Measurements from ENCODE around the gene LHFPL5.

LHFPL5 gene

DNA sequence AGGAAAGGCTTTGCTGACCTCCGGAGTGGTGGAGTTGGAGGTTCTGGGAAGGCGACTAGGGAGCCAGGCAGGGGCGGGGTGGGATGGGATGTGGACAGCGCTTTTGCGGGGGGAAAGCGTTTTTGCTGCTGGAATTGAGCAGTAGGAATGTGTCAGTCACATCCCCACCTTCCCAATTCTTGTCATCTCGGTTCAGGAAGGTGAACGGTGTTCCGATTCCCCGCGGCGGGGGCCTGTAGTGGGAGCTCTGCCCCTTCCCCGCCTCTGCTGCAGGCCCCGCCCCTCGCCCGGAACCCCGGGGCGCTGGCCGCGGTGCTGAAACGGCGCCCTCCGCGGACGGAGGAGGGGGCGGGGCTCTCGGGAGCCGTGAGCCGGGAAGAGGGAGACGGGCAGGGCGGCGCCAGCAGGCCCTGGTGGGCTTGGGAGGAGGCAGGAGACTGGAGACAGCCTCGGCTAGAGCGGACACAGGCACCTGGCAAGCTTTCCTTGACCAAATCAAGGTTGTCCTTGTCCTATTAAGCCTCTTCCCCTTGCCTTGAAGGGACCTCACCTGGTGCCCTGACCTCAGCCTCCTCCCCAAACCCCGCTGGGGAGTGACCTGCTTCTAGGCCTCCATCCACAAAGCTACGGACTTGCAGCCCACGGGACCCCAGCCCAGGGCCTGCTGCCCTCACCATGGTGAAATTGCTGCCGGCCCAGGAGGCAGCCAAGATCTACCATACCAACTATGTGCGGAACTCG, at the start of gene LHFPL5:
Gene LHFPL5, plus strand, starts transcription at position 357 of the 741 bp plus-strand sequence. Its CDS starts 319 bp downstream, at position 676.
- DNase-seq (ENCODE audit: low read depth) = no peak

DNA sequence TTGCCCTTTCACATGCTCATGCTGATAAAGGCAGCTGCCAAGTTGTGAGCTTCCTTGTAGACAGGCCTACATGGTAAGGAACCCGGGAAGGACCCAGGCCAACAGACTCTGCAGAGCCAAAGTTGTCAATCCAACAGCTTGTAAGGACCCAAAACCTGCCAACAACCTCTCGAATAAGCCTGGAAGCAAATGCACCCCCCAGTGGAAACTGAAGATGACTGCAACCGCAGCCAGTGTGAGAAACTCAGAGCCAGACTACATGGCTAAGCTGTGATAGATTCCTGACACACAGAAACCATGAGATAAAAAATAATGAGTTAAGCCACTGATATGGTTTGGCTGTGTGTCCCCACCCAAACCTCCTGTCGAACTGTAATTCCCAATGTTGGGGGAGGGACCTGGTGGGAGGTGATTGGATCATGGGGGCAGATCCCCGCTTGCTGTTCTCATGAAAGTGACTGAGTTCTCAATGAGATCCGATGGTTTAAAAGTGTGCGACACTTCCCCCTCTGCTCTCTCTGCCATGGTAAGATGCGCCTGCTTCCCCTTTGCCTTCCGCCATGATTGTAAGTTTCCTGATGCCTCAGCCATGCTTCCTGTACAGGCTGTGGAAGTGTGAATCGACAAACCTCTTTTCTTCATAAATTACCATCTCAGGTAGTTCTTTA, 47.6 kb upstream of the LHFPL5 start:
- DNase-seq (ENCODE audit: low read depth) = peak; percentile 75

DNA sequence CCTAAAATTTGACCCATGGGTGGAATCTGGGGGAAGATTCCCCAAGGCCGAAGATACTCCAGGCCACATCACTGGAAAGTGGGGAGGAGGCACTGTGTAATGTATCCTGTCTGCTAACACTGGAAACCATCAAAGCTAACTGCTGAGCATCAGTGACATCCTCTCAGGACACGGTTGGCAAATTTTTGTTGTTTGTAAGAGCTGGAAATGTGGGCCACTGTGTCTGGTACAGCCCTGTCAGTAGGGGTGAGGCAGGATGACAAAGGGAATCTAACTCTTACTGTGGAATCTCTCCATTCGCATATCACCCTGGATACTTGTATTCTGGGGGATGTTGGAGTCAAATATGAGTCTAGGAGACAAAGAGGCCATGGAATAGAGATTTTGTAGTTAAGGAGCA, 45.7 kb upstream of the LHFPL5 start:
- DNase-seq (ENCODE audit: low read depth) = no peak

DNA sequence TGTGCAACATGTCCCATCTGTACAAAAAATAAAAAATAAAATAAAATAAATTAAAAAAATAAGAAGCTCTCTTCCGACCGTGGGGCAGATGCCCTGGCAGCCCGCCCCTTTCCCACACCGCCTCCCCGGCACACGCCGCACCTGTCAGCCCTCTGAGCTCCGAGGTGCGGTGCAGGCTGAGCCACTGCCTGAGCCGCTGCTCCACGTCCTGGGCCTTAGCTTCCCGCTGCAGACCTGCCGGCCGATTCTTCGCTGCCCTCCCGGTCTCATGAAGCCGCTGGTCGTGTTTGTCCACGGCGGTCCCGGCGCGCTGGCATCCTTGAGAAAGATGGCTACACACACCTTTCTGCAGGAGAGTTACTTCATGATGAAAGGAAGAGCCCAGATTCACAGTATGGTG, 39.4 kb upstream of the LHFPL5 start:
- no peak for DNase-seq (ENCODE audit: low read depth)

DNA sequence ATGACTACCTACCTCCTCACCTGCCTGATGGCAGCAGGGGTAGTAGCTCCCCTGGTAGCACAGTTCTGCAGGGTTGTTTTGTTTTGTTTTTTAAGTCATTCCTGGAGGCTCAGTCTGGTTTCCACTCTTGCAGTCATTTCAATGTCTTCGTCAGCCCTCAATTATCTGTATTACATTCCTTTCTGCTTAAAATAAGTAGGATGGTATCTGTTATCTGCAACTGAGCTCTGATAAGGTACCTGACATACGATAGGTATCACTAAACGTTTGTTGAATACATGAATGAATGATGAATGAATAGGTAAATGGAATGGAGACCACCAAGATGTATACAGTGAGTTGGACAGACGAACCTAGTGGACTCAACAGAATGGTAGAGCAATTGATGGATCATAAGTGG, 35.9 kb upstream of the LHFPL5 start:
- no peak for DNase-seq (ENCODE audit: low read depth)

DNA sequence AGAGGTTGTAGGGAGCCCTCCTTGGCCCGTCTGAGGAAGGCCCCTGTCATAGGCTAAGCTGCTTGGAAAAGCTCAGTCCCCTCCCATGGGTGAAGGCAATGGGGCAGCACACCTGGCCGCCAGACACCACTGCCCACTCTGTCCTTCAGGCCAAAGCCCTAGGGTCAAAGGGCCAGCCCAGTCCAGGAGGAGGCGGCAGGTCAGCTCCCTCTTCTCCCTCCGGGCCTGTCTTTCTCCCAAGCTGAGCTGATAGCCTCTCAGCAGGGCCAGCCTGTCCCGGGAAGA, 33.9 kb upstream of the LHFPL5 start:
- DNase-seq (ENCODE audit: low read depth) = no peak

- DNase-seq (ENCODE audit: low read depth) = no peak
These were observed 30.9 kb upstream of the LHFPL5 start for GRCh38 chr6:35774116-35774794.

- DNase-seq (ENCODE audit: low read depth) = no peak
These were observed 30.1 kb upstream of the LHFPL5 start for GRCh38 chr6:35775031-35775430.

DNA sequence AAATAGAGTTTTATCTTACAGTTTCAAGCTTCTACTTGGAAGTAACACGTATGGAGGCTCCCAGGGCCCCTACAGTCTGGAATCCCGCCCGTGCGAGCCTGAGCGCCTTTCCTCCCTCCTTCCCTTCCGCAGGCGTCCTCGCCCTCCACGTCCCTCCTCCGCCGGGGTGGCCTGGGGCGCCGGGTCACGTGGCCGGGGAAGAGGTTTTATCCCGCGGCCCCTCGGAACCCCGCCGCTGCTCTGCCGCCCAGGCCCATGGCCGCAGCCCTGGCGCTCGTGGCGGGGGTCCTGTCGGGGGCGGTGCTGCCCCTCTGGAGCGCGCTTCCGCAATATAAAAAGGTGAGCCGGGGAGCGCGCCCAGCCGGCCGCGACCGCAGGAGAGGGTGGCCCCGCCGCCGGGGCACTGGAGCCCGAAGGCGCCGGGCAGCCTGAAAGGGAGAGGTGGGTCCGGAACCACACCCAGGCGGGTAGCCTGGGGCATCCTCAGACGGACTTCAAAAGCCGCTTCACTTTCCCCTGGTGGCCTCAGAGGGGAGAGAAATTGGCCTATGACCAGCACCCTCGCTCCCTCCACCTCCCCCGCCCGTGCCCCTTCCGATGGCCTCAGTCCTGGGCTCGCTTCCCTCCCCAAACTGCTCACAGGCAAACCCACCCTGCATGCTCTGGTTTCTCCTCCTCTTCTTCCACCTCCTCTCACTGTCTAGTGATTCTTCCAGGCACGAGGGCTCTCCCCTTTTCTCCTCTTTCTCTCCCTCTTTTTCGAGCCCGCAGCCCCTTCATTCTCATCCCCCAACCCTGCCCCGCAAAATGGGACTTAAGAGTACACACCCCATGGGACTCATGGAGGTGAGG, 28.6 kb upstream of the LHFPL5 start, which contains the start of gene CLPSL2:
Gene CLPSL2, plus strand, starts transcription at position 235 of the 852 bp plus-strand sequence. Its CDS starts 21 bp downstream, at position 256.
- DNase-seq (ENCODE audit: low read depth) = no peak

DNA sequence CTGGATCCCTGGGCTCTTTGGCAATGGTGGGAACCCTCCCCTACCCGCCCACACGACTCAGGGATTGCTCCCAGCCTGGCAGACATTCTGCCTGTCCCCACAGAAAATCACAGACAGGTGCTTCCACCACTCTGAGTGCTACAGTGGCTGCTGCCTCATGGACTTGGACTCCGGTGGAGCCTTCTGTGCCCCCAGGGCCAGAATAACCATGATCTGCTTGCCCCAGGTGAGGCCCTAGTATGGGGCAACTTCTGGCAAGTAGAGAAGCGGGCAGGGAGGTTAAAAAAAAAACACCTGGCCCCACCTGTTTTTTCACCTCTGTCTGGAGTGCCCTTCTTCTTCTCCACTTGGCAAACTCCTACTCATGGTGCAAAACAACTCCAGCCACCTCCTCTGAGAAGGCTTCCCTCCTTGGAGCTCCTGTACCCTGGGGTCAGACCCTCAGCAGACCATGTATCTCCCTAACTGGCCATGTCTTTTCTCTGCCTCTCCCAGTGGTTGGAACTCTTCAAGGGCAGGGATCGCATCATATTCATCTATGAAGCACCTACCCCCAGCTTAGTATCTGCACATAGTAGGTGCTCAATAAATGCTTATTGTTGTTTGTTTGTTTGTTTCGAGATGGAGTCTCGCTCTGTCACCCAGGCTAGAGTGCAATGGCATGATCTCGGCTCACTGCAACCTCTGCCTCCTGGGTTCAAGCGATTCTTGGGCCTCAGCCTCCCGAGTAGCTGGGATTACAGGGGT, 27.6 kb upstream of the LHFPL5 start:
- DNase-seq (ENCODE audit: low read depth) = no peak

GRCh38 chr6:35778437-35778836, 26.7 kb upstream of the LHFPL5 start:
- DNase-seq (ENCODE audit: low read depth) = no peak

DNA sequence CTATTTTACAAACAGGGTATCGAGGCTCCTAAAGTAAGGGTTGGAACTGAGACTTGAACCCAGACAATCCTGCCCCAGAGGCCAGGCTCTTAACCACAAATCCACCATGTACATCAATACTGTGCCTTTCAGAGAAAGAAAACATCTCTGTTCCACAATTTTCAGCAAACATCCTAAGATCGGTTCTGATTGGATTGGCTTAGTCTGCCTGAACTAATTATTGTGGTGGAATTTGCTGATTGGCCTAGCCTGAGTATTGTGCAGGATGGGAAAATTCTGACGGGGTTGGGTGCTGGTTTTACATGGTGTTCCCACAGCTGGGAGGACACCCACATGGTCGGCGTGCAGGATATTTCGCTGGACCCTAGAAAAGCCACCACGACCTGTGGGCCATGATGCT, 24.4 kb upstream of the LHFPL5 start, which contains the start of gene CLPSL1:
Gene CLPSL1, plus strand, starts transcription at position 301 of the 400 bp plus-strand sequence. Its CDS starts 92 bp downstream, at position 393.
- no peak for DNase-seq (ENCODE audit: low read depth)

GRCh38 chr6:35781290-35781689, 23.9 kb upstream of the LHFPL5 start:
- DNase-seq (ENCODE audit: low read depth) = no peak

- no peak for DNase-seq (ENCODE audit: low read depth)
These were observed 22.7 kb upstream of the LHFPL5 start for GRCh38 chr6:35782424-35782823.

DNA sequence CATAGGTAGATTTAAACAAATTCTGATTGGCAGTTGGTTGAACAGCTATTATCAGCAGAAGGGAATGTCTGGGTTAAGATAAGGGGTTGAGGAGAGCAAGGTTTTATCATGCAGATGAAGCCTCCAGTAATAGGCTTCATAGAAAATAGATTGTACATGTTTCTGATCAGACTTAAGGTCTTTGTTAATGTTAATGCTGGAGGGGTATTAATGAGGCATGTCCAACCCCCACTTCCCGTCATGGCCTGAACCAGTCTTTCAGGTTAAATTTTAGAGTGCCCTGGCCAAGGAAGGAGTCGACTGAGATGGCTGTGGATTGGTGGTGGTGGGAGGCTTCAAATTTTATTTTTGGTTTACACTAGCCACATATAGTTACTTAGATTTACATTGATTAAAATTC, 21.0 kb upstream of the LHFPL5 start:
- no peak for DNase-seq (ENCODE audit: low read depth)

- DNase-seq (ENCODE audit: low read depth) = no peak
These were observed 18.9 kb upstream of the LHFPL5 start for GRCh38 chr6:35786272-35786671.

DNA sequence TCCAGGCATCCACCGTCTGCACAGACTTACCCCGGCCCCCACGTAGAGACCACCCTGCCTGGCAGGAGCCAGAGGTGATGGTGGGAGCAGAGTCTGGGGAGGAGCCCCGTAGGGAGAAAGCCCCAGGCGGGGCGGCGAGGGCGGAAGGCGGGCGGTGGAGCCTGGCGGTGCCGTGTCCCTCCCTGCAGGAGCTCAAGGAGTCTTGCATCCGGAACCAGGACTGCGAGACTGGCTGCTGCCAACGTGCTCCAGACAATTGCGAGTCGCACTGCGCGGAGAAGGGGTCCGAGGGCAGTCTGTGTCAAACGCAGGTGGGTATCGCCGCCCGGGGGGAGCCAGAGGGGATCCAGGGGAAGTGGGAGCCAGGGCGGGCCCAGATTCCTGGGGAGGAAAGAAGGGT, 18.3 kb upstream of the LHFPL5 start:
- DNase-seq (ENCODE audit: low read depth) = no peak

DNA sequence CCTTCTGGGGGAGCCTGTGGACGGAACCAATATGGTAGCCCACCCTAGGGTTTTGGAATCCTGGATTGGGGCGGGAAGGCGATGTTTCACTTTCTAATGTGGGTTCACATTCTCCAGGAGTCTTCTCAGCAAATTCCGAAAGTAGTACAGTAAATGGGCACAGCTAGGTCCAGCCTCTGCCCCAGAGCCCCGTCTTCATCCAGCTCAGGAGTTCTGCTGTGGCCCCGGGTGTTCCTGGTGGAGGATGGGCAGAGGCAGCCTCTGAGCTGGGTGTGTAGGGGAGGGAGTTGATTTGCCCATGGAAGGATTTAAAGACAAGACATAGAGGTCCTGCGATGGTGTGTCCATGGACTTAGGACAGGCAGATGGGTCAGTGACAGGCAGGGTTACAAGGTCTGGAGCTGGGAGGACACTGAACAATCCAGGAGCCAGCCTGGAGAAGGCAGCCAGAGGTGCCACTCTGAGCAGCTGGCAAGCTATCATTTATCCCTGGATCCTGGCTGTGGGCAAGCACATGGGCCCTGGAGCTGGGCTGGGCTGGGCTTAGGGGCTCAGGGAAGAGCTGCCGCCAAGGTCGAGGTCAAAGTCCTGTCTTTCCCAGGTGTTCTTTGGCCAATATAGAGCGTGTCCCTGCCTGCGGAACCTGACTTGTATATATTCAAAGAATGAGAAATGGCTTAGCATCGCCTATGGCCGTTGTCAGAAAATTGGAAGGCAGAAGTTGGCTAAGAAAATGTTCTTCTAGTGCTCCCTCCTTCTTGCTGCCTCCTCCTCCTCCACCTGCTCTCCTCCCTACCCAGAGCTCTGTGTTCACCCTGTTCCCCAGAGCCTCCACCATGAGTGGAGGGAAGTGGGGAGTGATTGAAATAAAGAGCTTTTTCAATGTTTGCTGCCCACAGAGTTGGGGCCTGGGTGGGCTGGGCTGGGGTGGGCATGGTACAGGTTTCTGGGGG, 17.6 kb upstream of the LHFPL5 start:
- no peak for DNase-seq (ENCODE audit: low read depth)

- no peak for DNase-seq (ENCODE audit: low read depth)
These were observed 16.6 kb upstream of the LHFPL5 start for GRCh38 chr6:35788423-35788982.

DNA sequence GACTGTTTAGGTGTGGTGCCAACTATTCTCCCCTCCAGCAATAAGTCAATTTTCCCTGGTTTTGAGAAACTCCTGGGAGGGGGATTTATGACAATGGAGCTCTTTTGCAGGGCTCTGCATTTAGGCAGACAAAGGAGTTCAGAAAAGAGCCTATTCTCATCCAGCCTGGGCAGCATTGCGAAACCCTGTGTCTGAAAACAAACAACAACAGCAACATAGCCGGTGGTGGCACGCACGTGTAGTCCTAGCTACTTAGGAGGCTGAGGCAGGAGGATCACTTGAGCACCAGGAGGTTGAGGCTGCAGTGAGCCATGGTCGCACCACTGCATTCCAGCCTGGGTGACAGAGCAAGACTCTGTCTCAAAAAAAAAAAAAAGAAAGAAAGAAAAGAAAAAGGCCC, 14.5 kb upstream of the LHFPL5 start:
- DNase-seq (ENCODE audit: low read depth) = no peak
